KBM-7 (cell line): Measurements from ENCODE around the gene WDFY3.
"Not testable (repeated sequence)": the region's sequence is repeated elsewhere in the genome, so short reads cannot be mapped to it uniquely, and the experiment has no call there.

Source experiments
- DNase-seq: peaks from one replicate; pipeline ENCODE4 v3.0.0-alpha.2; 2015
- in situ Hi-C: fragments of 300-500 bp; cut with MboI; formaldehyde crosslinking; loops from 2 replicates; pipeline ENCODE4 v1.14.3; 2020; ENCODE audit warnings: low sequenced_read_pairs, low pct_unique_long_range_greater_than_20kb, mixed read lengths

The WDFY3 gene

GRCh38 chr4:84826681-84827080 lies 139.8 kb downstream of the WDFY3 start:
- in situ Hi-C loops, result no loop called here
- no peak for DNase-seq

DNA sequence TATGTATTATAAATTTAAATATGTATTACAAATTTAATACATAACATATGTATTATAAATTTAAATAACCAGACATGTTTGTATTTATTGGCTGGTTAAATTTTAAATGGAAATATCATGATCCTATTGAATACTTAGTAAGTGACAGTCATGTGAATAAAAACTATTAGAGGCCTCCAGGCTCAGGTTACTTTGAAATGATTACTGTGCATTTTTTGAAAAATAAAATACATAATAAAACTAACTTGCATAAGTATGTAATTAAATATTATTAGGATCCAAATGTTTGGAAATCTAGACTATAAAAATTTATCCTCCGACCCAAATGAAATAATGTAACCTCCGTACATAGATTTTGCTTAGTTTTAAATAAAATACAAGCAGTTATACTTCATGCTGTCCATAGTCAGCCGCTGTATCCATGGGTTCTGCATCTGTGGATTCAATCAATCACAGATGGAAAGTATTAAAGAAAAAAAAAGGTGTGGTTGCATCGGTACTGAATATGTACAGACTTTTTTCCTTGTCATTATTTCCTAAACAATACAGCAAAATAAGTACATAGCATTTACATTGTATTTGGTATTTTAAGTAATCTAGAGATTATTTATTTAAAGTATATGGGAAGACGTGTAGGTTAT lies 140.7 kb downstream of the WDFY3 start:
- DNase-seq, result no peak
- in situ Hi-C loops, result no loop called here

GRCh38 chr4:84821064-84821463 lies 145.4 kb downstream of the WDFY3 start:
- in situ Hi-C loops, result no loop called here

DNA sequence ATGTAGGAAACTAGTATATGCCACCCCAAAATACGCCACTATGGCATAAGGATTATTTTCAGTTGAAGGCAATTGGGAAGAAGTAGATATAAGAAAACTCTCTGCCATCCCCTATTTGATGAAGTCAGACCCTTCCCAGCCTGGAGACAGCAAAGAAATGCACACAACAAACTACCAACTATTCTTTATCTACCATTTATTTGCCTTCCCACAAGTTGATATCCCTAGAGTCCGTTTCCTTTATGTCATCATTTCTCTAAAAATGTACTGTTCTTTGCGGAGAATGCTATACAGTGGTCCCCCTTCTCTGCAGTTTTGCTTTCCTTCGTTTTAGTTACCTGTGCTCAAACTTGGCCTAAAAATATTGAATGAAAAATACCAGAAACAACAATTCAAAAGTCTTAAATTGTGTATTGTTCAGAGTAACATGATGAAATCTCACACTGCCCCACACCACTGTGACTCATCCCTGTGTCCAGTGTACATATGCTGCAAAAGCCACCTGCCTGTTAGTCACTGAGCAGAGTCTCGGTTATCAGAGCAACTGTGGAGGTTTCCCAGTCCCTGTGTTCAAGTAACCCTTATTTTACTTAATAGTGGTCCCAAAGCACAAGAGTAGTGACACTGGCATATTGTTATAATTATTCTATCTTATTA lies 152.3 kb downstream of the WDFY3 start:
- DNase-seq, result no peak
- in situ Hi-C loops, result no loop called here

More at GRCh38 chr4:84821064-84821463, 145.4 kb downstream of the WDFY3 start:
- no peak for DNase-seq

DNA sequence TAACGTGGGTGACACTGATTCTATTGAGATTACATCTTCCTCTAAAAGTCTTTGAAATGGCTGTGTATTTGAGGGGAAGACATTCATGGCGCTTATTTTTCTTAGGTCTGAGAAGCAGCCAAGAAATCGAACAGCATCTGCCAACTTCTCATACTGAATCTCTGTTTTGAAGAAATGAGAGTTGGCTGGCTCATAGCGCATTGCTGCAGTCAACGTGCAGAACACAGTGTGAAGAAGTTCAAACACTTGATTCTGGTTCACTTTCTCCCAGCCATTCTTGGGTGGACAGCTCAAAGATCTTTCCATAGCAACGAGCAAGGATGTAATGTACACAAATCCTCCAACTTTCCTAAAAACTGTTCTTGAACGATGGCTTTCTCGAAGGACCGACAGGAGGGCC lies 156.5 kb downstream of the WDFY3 start:
- in situ Hi-C loops, result no loop called here
- DNase-seq, result no peak

DNA sequence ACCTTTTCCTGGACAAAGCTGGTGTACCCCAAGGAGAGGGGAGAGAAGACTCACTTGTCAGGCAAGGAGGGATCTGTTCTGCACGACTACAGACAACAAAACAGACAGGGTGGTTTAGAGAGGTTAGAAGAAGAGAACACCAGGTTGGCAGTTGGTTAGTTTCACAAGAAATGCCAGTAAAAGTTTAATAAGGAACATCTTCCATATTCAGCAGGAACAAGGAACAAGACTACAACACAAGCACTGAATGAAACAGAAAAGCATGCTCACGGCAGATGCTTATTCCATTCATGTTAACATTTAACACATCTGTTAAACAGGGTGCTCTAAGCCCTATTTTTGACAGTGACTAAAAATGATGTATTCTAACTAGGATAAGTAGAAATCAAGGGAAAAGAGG lies 158.2 kb downstream of the WDFY3 start:
- DNase-seq, result no peak
- in situ Hi-C loops, result no loop called here

DNA sequence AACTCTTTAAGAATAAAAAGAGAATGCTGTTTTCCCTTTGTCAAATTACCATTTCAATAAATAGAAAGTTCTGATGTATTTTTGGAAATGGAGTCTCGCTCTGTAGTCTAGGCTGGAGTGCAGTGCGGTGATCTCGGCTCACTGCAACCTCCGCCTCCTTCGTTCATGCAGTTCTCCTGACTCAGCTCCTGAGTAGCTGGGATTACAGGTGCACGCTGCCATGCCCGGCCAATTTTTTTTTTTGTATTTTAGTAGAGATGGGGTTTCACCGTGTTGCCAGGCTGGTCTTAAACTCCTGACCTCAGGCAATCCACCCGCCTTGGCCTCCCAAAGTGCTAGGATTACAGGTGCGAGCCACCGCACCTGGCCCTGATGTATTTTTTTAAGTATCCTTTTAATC lies 159.9 kb downstream of the WDFY3 start:
- in situ Hi-C loops, DNase-seq: not testable (repeated sequence)

- no peak for DNase-seq
- in situ Hi-C loops, result no loop called here
These were observed 162.4 kb downstream of the WDFY3 start for GRCh38 chr4:84804136-84804535.

GRCh38 chr4:84803720-84804119 lies 162.8 kb downstream of the WDFY3 start:
- no peak for DNase-seq
- in situ Hi-C loops, result no loop called here

DNA sequence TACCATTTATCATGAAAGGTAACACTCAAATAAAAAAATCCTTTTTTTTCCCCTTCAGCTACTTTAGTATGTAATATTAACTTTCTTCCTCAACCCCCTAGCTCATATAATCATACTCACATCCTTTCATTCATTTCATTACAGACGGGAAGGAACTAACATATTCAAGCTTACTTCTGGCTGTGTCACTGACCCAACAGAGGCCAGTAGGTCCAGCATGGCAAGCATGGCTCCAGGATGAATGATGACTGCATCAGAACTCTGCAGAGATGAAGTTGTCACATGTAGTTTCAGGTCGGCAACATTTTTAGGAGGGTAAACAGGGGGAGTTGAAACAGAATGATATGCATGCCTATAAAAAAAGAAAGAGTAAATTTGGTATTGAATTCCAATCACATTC lies 163.4 kb downstream of the WDFY3 start:
- DNase-seq, result no peak
- in situ Hi-C loops, result no loop called here

DNA sequence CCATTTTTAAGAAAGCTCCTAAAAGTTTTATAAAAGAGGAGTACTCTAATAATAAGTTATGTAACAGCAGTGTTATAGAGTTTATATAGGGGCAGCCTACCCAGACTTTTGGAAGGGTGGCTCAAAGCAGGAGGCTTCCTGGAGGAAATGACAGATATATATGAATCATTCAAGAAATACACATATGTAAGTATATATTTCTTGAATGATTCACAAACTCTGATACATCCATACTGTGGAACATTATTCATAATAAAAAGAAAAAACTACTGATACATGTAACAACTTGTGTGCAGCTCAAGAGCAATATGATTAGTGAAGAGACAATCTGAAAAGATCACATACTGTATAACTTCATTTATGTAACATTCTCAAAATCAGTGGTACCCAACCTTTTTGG lies 166.2 kb downstream of the WDFY3 start:
- DNase-seq, result no peak
- in situ Hi-C loops, result no loop called here

GRCh38 chr4:84799318-84799717 lies 167.2 kb downstream of the WDFY3 start:
- no peak for DNase-seq
- in situ Hi-C loops, result no loop called here

DNA sequence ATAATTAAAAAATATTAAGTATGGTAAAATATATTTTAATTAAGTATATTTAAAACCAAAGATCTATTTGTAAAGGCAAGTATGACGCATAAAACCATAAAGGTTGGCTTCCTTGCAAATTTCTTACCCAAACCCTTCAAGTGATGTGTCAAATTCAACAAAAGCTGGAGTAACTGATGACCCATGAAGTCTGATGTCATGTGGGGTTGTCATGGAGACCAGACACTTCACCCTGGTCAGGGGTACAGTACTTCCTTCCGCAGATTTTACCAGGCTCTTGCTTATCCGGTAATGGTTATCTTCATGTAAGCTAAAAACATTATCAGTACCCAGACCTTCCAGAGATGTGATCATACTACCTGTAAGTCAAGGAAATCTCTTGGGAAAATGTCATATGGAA lies 170.1 kb downstream of the WDFY3 start:
- in situ Hi-C loops, result no loop called here
- peak; percentile 5 for DNase-seq

DNA sequence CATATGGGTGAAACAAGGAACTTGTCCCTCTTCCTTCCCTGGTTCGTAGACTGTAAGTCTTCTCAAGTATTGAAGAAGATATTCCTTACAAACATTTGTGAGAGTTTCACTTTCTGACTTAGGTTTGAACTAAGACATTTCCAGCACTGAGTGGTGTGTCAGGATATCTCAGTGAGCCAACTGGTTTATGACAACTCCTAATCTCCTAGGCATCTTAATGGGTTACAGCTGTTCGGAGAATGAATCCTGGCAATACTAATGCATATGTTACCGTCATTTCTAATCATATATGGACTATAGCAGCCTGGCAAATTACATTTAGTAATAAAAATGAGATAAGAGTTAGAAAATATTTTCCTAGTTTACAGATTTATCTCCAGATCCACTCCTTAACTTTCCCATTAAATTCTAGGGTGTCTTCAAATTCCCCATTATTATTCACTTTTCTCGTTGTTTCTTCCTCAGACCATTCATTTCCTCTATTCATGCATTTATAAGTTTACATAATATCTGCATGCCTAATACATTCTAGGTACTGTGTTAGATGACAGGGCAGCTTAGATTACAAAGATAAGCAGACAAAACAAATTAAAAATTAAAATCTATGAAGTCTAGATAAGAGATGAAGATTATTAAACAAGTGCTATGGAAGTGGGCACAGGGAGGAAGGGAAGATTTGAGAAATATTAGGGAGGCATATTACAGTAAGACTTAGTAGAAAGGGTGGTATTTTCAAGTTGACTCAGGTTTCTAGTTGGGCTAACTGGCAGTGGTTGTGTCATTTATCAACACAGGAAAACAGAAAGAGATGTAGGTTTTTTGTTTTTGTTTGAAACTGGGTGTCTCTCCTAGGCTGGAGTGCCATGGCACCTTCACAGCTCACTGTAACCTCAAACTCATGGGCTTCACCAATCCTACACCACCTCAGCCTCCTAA lies 173.9 kb downstream of the WDFY3 start:
- DNase-seq, result no peak
- in situ Hi-C loops, result no loop called here

GRCh38 chr4:84790769-84791565 lies 175.5 kb downstream of the WDFY3 start:
- in situ Hi-C loops, result no loop called here

DNA sequence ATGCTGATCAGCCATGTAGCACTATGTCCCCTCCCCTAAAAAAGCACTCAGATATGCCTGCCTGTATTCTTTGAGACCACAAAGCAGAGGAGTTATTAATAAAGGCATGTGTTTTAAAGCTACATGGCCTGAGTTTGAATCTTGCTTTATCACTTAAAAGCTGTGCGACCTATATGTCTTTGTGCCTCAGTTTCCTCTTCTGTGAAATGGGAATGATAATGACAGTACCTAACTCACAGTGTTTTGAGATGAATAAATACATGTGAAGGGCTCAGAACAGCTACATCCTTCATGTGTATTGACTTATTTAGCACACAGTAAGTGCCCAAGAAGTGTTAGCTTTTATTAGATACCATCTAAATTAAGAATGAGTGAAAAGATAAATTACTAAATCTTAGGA lies 180.0 kb downstream of the WDFY3 start:
- no peak for DNase-seq
- in situ Hi-C loops, result no loop called here

More at GRCh38 chr4:84790769-84791565, 175.5 kb downstream of the WDFY3 start:
- no peak for DNase-seq

DNA sequence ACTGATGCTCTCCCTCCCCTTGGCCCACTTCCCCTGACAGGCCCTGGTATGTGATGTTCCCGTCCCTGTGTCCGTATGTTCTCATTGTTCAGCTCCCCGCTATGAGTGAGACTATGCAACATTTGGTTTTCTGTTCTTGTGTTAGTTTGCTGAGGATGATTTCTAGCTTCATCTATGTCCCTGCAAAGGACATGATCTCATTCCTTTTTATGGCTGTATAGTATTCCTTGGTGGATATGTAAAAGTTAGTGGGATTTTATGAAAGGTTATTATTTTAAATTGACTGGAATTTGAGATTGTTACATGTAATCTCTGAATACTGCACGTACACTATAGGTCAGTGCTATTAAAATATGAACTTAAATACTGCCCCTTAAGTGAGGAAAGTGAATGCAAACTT lies 184.0 kb downstream of the WDFY3 start:
- DNase-seq, result no peak
- in situ Hi-C loops, result no loop called here

GRCh38 chr4:84780719-84781118 lies 185.8 kb downstream of the WDFY3 start:
- in situ Hi-C loops, result no loop called here

GRCh38 chr4:84778041-84778440 lies 188.4 kb downstream of the WDFY3 start:
- DNase-seq, result no peak
- in situ Hi-C loops, result no loop called here

More at GRCh38 chr4:84780719-84781118, 185.8 kb downstream of the WDFY3 start:
- DNase-seq, result no peak
